Right renal cortex interstitium (tissue), 3 donors: ENCODE results near the gene CD274. TPM values are rescaled to one million over a fixed set of nuclear protein-coding genes. Genes with fewer than 3 reads are reported as not detected.
"Not testable (repeated sequence)": the region's sequence is repeated elsewhere in the genome, so short reads cannot be mapped to it uniquely, and the experiment has no call there.

Source experiments
- DNase-seq, 3 donors: peaks; one replicate each; pipeline ENCODE4 v3.0.0-alpha.2; 2013; ENCODE audit warnings: low read depth in 3 of 3, low spot score in 2 of 3
- polyA plus RNA-seq, 3 donors: library from polyadenylated mRNA; unstranded; fragments of 120-200 nt; gene quantifications; one replicate each; pipeline ENCODE4 v1.2.1, GENCODE V29; 2013; ENCODE audit not compliant: insufficient read length in 3 of 3

The CD274 gene
- polyA plus RNA-seq, result 1 to 10 TPM in 1 of 3 donors, under 1 TPM in 2; 0.71 to 1.1 (median 0.90) TPM

- peak; percentile 42 to 63 (median 50) for DNase-seq
These were observed at the start of gene CD274 for GRCh38 chr9:5450359-5451091. TSS of gene CD274 (plus strand) at chr9:5450542. CDS start at chr9:5456114, 5,572 bp downstream.

DNA sequence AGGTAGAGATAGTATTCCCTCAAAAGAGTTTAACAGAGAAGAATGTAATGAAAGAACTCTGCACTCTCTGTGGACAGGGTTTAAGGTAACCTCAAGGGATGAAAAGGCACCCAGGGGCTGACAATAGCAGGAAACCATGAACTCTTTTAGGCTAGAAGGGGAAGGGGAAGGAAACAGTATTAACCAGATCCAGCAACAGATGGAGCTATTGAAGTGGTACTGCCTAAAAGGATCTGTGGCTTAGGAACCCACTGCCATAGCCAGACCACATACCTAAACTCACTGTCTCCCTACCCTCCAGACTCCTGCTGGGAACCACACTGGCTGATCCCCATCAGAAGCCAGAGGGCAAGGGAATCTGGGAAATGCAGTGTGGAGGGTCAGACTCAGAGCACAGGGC lies 48.1 kb upstream of the CD274 start:
- DNase-seq, result no peak

DNA sequence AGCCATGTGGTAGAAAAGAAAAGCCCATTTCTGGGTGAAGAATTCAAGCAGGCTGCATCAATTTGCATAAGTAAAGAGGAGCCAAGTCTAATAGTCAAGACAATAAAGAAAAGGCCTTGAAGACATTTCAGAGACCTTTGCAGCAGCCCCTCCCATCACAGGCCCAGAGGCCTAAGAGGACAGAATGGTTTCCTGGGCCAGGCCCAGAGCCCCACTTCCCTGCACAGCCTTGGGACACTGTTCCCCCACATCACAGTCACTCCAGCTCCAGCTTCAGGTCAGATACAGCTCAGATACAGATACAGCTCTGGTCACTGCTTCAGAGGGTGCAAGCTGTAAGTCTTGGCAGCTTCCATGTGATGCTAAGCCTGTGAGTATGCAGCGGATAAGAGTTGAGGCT lies 41.7 kb upstream of the CD274 start:
- no peak for DNase-seq

DNA sequence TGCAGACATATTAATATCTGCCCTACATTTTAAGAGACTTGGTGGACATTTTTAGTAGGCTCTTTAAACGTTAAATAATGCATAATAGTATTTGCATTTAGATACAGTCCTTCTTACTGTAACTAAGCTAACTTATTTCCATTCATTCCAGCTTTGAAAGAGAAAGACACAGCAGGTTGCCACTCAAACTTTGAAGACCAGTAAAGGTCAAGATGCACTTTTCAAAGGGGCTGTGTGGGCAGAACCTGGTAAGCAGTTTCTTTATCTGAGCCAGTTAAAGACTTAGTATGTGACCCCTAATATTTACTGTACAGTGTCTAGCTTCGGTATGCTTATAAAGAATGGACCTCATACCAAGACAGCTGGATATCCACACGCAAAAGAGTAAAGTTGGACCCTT lies 33.4 kb upstream of the CD274 start:
- no peak for DNase-seq

- DNase-seq, result no peak
These were observed 31.9 kb upstream of the CD274 start for GRCh38 chr9:5418481-5418880.

DNA sequence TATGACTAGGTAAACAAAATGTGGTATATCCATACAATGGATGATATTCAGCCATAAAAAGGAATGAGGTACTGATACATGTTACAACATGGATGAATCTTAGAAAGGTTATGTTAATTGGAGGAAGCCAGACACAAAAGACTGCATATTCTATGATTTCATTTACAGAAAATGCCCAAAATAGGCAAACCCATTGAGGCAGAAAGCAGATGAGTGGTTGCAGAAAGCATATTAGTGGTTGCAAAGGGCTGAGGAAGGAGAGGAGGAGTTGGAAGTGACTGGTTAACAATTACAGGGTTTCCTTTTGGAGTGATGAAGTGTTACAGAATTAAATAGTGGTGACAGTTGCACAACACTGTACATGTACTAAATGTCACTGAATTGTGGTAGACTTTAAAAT lies 30.4 kb upstream of the CD274 start:
- no peak for DNase-seq

- no peak for DNase-seq
These were observed 29.2 kb upstream of the CD274 start for GRCh38 chr9:5421163-5421562.

- DNase-seq, result no peak
These were observed 28.1 kb upstream of the CD274 start for GRCh38 chr9:5422276-5422675.

DNA sequence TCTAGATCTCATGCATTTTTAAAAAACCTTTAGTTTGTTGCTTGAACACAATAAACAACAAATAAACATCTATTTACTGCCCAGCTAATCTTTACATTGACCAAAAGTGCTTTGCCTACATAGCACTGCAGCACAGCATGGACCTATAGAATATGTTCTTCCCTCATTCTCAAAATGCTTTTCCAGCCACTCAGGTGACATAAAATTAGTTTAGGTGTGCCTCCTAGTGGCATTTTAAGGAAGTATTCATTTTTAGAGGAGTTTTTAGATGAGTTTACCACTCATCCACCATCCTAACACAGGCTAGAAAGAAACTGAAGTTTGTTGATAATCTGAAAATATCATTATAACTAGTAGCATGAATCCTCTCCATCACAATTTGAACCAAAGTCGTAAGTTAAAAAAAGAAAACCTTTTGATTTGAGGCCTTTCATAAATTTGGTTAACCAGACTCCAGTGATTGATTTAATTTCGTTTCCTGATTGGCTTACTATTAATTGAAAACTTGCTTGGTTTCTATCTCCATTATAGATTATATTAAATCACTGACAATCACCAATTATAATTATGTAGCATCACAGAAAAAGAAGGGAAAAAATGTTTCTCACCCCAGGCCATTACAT lies 25.2 kb upstream of the CD274 start:
- no peak for DNase-seq

GRCh38 chr9:5427005-5427404 lies 23.3 kb upstream of the CD274 start:
- DNase-seq, result no peak

DNA sequence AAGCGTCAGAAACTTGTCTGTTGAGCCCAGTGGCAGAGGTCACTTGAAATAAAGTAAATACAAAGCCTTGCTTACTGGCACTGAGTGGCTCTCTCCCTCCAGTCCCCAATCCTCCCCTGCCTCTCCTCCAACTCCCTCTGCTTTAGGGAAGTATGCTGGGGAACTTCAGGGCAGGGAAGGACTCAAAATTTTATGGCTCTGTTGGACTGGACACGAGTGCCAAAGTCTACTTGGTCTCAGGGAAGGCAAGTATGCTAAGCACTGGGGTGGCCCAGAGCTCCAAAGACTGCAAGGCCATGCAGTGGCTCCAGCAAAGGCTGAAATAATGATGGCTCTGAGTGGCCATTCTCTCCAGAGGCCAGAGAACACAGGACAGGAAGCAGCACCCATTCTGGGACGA lies 22.2 kb upstream of the CD274 start:
- no peak for DNase-seq

GRCh38 chr9:5428794-5429528 lies 21.4 kb upstream of the CD274 start:
- DNase-seq, result no peak

DNA sequence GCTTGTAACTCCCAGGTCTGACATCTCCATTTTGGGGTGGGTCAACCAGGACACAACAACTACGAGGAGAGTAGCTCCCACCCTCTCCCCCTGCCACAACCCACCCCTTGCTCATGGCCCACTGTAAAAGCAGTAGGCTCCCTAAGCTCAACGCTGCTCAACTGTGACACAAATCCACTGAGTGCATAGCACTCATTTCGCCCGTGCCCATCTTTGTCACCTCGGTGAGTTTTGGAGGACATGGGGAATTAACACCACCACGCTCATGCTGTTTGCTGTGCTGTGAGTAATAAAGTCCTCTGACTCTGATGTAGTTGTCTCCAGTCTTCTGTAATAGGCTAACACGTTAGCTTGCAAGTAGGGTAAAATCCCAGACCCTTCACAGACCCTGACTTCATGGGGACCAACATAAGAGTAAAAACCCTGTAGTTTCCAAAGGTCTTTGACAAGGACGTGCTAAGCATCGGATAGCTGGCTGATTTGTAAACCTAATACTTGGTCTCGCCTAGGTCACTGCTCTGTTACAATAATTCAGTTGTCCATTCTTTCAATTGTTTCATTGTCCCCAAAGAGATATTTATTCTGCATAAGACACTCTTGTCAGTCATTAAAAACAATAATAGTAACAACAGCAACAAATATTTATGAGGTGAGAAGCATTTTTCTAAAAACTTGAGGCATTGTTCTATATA lies 20.3 kb upstream of the CD274 start:
- DNase-seq, result no peak

GRCh38 chr9:5430912-5431311 lies 19.4 kb upstream of the CD274 start:
- DNase-seq, result no peak

DNA sequence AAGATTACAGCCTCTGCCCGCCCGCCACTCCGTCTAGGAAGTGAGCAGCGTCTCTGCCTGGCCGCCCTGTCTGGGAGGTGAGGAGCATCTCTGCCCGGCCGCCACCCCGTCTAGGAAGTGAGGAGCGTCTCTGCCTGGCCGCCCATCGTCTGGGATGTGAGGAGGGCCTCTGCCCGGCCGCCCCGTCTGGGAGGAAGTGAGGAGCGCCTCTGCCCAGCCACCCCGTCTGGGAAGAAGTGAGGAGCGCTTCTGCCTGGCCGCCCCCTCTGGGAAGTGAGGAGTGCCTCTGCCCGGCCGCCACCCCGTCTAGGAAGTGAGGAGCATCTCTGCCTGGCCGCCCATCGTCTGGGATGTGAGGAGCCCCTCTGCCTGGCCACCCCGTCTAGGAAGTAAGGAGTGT lies 17.5 kb upstream of the CD274 start:
- DNase-seq, result not testable (repeated sequence)

DNA sequence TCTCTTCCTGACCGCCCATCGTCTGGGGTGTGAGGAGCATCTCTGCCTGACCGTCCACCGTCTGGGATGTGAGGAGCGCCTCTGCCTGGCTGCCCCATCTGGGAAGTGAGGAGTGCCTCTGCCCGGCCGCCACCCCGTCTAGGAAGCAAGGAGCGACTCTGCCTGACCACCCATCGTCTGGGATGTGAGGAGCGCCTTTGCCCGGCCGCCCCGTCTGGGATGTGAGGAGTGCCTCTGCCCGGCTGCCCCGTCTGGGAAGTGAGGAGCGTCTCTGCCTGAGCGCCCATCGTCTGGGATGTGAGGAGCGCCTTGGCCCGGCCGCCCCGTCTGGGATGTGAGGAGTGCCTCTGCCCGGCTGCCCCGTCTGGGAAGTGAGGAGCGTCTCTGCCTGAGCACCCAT lies 17.0 kb upstream of the CD274 start:
- not testable (repeated sequence) for DNase-seq

GRCh38 chr9:5433841-5434810 lies 16.2 kb upstream of the CD274 start:
- not testable (repeated sequence) for DNase-seq

- DNase-seq, result no peak
These were observed 14.4 kb upstream of the CD274 start for GRCh38 chr9:5435912-5436311.

- DNase-seq, result no peak
These were observed 13.9 kb upstream of the CD274 start for GRCh38 chr9:5436441-5436840.
